GM23248 (cell line): ENCODE results near the gene BAHCC1.
"Not testable (repeated sequence)": the region's sequence is repeated elsewhere in the genome, so short reads cannot be mapped to it uniquely, and the experiment has no call there.

ENCODE experiments used
- EZH2 ChIP-seq: fragments of 200-600 bp; sonication (generic); IDR thresholded peaks from 2 replicates; pipeline ENCODE4 v1.6.1; 2018; ENCODE audit warnings: antibody characterized with exemption, mild to moderate bottlenecking; ENCODE audit not compliant: insufficient read depth, poor library complexity, severe bottlenecking
- EZH2phosphoT487 ChIP-seq: fragments of 200-600 bp; sonication (generic); IDR thresholded peaks from 2 replicates; pipeline ENCODE4 v1.6.1; 2018; ENCODE audit warnings: antibody characterized with exemption, moderate library complexity, mild to moderate bottlenecking, low read depth; ENCODE audit not compliant: insufficient read depth

DNA sequence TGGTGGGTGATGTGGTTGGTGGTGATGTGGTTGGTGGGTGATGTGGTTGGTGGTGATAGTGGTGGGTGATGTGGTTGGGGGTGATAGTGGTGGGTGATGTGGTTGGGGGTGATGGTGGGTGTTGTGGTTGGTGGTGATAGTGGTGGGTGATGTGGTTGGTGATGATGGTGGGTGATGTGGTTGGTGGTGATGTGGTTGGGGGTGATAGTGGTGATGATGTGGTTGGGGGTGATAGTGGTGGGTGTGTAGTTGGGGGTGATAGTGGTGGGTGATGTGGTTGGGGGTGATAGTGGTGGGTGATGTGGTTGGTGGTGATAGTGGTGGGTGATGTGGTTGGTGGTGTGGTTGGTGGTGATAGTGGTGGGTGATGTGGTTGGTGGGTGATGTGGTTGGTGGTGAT is 29.8 kb downstream of the BAHCC1 start:
- not testable (repeated sequence) for TF ChIP-seq EZH2, EZH2phosphoT487
